ENCODE results near the gene TAF4B.

GRCh38 chr18:26436176-26437051, 210.2 kb downstream of the TAF4B start:
- TF ChIP-seq CTCF (IDR thresholded peaks at IDR 0.05; ENCODE audit: insufficient read depth, low read length, poor library complexity, severe bottlenecking): no peak
- no peak for TF ChIP-seq EZH2phosphoT487 (conservative IDR thresholded peaks at IDR 0.05; ENCODE audit: low read length)

Measured in SU-DHL-6 (cell line).